AG04449 (cell line): ENCODE data around the gene CCS.
"Not testable (repeated sequence)": the region's sequence is repeated elsewhere in the genome, so short reads cannot be mapped to it uniquely, and the experiment has no call there.

Experiments used
- CTCF ChIA-PET: fragments of 350-600 bp; formaldehyde crosslinking; extraction: SDS; loops from one replicate; lab custom pipeline; 2021; ENCODE audit warnings: antibody characterized with exemption; lab: Yijun Ruan, JAX
- POLR2A ChIA-PET: fragments of 400-600, 350-600 bp; formaldehyde crosslinking; extraction: SDS; loops from one replicate; lab custom pipeline; 2020; ENCODE audit warnings: antibody characterized with exemption, inconsistent platforms; lab: Yijun Ruan, JAX
- DNase-seq: peaks from one replicate; pipeline ENCODE4 v3.0.0-alpha.2; 2010; ENCODE audit warnings: low read depth, low spot score
- H3K4me3 ChIP-seq: 2 replicates; pipeline ENCODE4 v1.5.1; 2011; ENCODE audit warnings: low read depth, mild to moderate bottlenecking, control low read depth, low read length
- CTCF ChIP-seq: IDR thresholded peaks from one replicate; pipeline ENCODE4 v1.5.1; 2011; ENCODE audit warnings: mild to moderate bottlenecking, moderate library complexity, low read length, control low read depth, inconsistent platforms; ENCODE audit not compliant: insufficient read depth; ENCODE audit errors: missing control alignments

CCS gene

GRCh38 chr11:66600631-66601233 lies 7.7 kb downstream of the CCS start:
- TF ChIP-seq CTCF = no peak
- POLR2A ChIA-PET = interaction anchor here (0.6 to 1.4 kb wide), 2 partner anchors 16 to 20 kb away, joined by 3 to 6 read pairs; partner anchors contain the start of gene RBM14
- H3K4me3 ChIP-seq = no peak overlapping the region
- CTCF ChIA-PET = interaction anchor here (1.0 to 1.4 kb wide), 3 partner anchors 8 to 16 kb away, joined by 3 to 4 read pairs (median 3); partner anchors contain the start of genes CCDC87 and CCS
- DNase-seq = no peak

GRCh38 chr11:66603072-66603471 lies 10.1 kb downstream of the CCS start:
- POLR2A ChIA-PET = interaction anchor here (1.0 to 1.2 kb wide), 3 partner anchors 13 to 72 kb away, joined by 3 to 6 read pairs (median 3); partner anchors contain the start of gene RBM14
- CTCF ChIA-PET = interaction anchor here (1.0 to 1.2 kb wide), 2 partner anchors 11 to 34 kb away, joined by 3 to 7 read pairs; partner anchors contain the start of gene CCDC87
- no peak for DNase-seq
- no peak for TF ChIP-seq CTCF
- no peak overlapping the region for H3K4me3 ChIP-seq

GRCh38 chr11:66604155-66604554 lies 11.2 kb downstream of the CCS start:
- no peak for TF ChIP-seq CTCF
- CTCF ChIA-PET = no interaction called here
- POLR2A ChIA-PET = interaction anchor here (1.3 kb wide), 1 partner anchor 12 kb away, joined by 4 read pairs; the partner anchor contains the start of gene RBM14

GRCh38 chr11:66606608-66607007 lies 13.6 kb downstream of the CCS start:
- POLR2A ChIA-PET = interaction anchor here (1.7 kb wide), 1 partner anchor 10 kb away, joined by 10 read pairs; the partner anchor contains the start of gene RBM14
- CTCF ChIA-PET = interaction anchor here (0.6 to 1.2 kb wide), 3 partner anchors 14 to 123 kb away, joined by 3 to 6 read pairs (median 4); partner anchors contain the start of gene CCDC87
- not testable (repeated sequence) for DNase-seq, H3K4me3 ChIP-seq

More at GRCh38 chr11:66604155-66604554, 11.2 kb downstream of the CCS start:
- DNase-seq = no peak
- no peak overlapping the region for H3K4me3 ChIP-seq

- ChIA-PET CTCF (interaction anchor here (0.8 to 1.4 kb wide), 4 partner anchors 9 to 71 kb away, joined by 4 to 6 read pairs (median 4); partner anchors contain the start of genes CCDC87 and RBM4B), POLR2A (interaction anchor here (0.6 to 1.7 kb wide), 2 partner anchors 9 to 91 kb away, joined by 5 to 10 read pairs; partner anchors contain the start of gene RBM14)
- no peak overlapping the region for H3K4me3 ChIP-seq
- no peak for TF ChIP-seq CTCF
- DNase-seq = no peak
Observed at GRCh38 chr11:66607126-66607834, 14.3 kb downstream of the CCS start.

- DNase-seq = no peak
- TF ChIP-seq CTCF = no peak
- no peak overlapping the region for H3K4me3 ChIP-seq
- CTCF ChIA-PET = no interaction called here
- POLR2A ChIA-PET = no interaction called here
Observed at GRCh38 chr11:66609721-66610617, 17.0 kb downstream of the CCS start.
